ENCODE results near the gene CACNA1G. TPM values are rescaled to one million over a fixed set of nuclear protein-coding genes. Genes with fewer than 3 reads are reported as not detected.
A peak's percentile ranks its signal among the peaks of the same experiment; 100 is the strongest.

The CACNA1G gene
- total RNA-seq, 1 donor, result under 0.01 TPM

- DNase-seq (ENCODE audit: low read depth in 2 of 3, low spot score in 2 of 3), result no peak
Observed at GRCh38 chr17:50533185-50533584, 27.3 kb upstream of the CACNA1G start.

- DNase-seq (ENCODE audit: low read depth in 2 of 3, low spot score in 2 of 3), result no peak
Observed at GRCh38 chr17:50533720-50534148, 26.8 kb upstream of the CACNA1G start.

DNA sequence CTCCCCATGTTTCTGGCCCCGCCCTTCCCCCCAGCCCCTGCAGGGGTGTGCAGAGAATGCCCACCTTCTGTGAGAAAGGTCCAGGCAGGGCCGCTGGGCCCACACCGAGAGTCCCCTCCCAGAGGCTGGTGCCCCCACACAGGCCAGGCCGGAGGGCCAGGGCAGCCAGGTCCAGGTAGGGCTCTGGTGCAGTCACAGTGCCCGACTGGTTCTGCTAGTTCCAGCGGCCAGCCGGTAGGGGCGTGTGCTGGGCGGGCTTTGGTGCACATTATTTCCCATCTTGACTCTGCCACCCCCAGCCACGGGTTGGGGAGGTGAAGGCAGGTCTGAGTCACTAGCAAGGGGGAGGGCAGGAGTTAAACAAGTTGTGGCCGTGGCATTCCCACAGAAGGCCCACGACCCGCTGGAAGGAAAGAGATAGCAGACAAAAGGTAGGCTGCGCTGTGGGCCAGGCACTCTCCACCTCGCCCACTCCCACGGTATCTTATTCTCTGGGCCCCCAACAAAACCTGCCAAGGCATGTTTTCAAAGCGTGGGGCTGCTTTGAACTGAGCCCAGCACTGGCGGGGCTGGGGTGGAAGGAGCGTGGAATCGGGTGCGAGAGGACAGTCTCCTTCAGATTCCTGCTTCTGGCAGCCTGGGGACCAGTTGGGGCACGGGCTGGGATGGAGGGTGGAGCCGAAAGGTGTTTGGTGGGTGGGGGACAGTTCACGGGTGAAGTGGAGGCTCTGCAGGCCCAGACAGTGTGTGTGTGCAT is 26.1 kb upstream of the CACNA1G start:
- peak in 1 of 3 donors; percentile 28 for DNase-seq (ENCODE audit: low read depth in 2 of 3, low spot score in 2 of 3)

DNA sequence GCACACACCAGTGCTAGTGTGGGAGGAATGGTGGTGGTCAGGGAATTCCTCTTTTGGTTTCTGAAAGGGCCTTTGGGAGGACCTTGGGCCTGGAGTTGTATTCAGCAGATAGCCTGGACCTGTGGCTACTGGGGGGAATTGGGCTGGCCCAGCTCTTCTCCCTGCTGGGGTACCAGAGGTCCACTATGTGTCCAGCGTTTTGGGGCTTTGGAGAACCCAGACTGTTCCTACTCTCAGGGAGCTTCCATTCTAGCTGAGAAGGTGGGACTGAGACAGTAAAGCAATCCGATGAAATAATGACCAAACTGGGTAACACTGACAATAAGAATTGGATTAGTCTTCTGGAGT is 25.6 kb upstream of the CACNA1G start:
- DNase-seq (ENCODE audit: low read depth in 2 of 3, low spot score in 2 of 3), result no peak

DNA sequence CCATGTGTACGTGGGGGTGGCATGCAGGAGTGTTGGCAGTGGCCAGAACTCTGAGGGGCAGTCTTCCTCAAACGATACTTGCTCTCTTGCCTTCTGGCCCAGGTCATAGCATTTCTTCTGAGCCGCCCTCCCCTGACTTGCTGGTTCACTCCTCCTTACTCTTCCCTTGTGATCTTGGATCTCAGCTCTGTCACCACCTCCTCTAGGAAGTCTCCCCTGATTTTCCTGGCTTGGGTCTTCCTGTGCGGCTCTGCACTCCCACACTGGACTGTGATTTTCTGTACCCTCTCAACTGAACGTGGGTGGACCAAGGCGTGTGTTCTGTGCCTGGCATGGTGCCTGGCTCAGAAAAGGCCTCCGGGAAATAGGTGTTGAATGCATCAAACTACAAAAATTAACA is 25.1 kb upstream of the CACNA1G start:
- no peak for DNase-seq (ENCODE audit: low read depth in 2 of 3, low spot score in 2 of 3)

DNA sequence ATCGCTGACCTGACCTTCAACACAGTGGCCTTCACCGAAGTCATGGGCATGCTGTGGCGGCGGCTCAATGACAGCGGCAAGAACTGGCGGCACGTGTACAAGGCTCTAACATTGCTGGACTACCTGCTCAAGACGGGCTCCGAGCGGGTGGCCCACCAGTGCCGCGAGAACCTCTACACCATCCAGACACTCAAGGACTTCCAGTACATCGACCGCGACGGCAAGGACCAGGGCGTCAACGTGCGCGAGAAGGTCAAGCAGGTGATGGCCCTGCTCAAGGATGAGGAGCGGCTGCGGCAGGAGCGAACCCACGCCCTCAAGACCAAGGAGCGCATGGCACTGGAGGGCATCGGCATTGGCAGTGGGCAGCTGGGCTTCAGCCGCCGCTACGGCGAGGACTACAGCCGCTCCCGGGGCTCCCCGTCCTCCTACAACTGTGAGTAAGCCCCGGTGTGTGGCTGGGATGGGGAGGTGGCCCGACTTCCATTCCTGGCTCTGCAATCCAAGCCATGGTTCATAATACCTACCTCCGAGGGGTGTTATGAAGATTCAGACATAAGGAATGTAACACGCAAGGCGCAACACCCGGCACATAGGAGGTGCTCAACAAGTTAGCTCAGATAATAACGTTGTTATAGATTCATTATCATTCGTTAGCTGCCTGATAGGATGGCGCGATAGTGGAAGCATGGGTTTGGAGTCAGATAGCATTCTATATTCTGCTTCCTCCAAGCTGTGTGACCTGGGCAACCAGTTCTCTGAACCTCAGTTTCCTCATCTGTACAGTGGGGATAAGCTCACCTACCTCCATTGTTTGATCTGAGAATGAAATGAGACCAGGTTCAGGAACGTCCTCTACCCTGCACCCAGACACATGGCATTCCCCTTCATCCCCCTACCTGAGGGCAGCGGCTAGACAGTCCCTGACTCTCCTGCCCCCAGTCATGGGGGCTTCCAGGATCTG is 23.6 kb upstream of the CACNA1G start:
- no peak for DNase-seq (ENCODE audit: low read depth in 2 of 3, low spot score in 2 of 3)

DNA sequence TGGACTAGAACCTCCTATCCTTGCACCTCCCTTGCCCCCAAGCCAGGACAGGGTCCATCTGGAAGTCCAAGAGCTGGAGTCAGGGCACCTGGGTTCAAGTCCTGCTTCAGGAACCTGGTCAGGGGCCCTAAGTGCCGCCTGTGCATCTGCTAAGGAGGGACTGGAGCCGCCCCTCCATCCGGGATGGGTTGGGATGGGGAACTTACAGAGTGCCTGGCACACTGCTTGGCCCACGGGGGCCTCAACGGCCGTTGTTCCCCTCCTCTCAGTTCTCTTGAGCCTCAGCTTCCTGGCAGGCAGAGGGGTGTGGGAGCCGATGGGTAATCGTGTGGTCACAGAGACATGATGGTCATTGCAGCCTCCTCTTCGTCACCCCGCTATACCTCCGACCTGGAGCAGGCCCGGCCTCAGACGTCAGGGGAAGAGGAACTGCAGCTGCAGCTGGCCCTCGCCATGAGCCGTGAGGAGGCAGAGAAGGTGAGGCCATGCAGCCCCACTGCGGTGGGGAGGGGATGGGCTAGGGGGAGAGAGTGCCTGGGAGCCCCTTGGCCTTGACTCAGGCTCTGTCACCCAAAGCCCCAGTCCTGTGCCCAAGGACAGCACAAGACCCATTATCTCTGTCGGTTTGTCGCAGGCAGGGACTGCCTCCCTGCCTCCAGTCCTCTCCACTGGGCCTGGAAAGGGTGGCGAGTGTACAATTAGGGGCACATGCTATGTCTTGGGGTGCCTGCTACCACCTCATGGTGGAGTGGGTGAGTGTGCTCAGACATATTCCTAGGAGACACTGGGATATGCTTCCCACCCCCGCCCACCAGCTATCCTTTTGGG is 22.6 kb upstream of the CACNA1G start:
- no peak for DNase-seq (ENCODE audit: low read depth in 2 of 3, low spot score in 2 of 3)

DNA sequence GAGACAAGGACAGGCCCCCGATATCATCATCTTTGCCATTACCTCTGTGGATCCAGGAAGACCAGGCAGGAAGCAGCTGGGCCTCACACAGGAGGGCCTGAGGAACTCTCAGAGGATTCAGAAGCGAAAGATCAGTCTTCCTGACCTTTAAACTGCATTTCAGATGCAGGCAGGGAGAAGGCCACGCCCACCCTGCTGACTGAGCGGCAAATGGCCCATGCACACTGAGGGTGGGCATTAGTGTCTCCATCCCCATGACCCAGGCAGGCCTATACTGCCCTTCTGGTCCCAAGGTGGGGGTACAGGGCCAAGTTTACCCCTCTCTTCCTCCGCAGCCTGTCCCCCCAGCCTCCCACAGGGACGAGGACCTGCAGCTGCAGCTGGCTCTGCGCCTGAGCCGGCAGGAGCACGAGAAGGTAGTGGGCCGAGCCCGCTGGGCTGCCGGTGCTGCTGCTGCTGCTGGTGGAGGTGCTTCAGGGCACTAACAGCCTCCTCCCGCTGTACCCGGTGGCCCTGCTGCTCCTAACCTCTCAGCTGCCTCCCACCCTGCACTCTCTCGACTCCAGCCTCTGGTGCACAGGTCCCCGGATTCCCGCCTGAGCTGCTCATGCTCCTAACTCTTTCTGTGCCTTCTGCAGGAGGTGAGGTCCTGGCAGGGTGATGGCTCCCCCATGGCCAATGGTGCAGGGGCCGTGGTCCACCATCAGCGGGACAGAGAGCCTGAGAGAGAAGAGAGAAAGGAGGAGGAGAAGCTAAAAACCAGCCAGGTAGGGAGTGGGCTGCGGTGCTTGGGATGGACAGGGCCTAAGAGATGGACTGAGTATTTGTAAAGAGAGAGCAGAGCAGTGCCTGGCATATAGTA is 21.7 kb upstream of the CACNA1G start:
- DNase-seq (ENCODE audit: low read depth in 2 of 3, low spot score in 2 of 3), result no peak

DNA sequence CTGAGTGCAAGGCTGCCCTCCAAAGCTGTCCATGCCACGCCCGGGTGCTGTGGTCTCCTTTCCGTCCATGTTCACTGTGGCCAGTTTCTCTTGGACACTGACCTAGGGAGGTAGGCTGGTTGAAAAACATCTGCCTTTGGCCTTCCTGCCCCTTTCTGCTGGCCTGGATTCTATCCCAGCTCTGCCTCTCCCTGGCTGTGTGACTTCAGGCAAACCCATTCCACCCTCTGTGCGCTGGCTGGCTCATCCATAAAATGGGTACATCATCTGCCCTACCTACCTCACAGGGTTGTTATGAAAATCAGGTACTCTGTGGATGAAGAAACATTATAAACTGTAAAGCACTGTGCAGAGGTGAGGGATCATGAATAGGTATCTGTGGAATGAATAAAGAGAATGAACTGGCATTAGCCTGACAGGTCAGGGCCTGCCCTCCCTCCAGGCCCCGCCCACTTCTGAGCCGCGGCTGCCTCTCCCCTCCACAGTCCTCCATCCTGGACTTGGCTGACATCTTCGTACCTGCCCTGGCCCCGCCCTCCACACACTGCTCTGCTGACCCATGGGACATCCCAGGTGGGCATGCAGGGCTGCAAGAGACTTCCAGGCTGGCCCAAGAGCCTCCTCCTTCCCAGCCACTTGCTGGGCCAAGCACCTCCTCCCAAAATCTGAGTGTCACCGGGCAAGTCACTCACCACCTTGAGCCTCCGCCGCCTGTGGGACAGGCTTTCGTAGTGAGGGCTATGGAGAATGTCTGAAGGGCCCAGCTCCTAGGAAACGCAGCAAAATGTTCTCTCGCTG is 20.6 kb upstream of the CACNA1G start:
- DNase-seq (ENCODE audit: low read depth in 2 of 3, low spot score in 2 of 3), result no peak

DNA sequence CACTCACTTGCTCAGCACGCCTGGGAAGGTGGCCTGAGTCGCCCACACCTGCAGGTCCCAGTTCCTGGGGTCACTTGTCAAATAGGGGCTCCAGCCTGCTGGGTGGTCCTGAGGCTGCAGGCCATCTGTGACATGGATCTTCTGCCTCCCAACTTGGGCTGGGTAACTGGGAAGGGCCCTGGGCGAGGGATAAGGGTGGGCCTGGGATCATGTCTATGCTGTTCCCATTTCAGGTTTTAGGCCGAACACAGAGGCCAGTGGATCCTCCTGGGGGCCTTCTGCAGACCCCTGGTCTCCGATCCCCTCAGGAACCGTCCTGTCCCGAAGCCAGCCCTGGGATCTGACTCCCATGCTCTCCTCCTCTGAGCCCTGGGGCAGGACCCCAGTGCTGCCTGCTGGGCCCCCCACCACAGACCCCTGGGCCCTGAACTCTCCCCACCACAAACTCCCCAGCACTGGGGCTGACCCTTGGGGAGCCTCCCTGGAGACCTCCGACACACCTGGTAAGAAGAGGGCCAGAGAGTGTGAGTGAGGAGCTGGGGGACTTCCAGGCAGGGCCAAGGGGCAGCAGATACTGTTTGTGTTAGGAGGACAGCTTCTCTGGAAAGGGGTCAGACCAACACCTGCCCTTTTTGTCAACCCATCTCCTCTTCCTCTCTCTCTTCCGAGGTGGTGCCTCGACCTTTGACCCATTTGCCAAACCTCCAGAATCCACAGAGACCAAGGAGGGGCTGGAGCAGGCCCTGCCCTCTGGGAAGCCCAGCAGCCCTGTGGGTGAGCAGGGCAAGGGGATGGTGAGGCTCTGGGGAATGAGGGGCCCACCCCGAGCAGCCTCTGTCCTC is 19.7 kb upstream of the CACNA1G start:
- DNase-seq (ENCODE audit: low read depth in 2 of 3, low spot score in 2 of 3), result no peak

GRCh38 chr17:50541402-50541715 is 19.2 kb upstream of the CACNA1G start:
- no peak for DNase-seq (ENCODE audit: low read depth in 2 of 3, low spot score in 2 of 3)

DNA sequence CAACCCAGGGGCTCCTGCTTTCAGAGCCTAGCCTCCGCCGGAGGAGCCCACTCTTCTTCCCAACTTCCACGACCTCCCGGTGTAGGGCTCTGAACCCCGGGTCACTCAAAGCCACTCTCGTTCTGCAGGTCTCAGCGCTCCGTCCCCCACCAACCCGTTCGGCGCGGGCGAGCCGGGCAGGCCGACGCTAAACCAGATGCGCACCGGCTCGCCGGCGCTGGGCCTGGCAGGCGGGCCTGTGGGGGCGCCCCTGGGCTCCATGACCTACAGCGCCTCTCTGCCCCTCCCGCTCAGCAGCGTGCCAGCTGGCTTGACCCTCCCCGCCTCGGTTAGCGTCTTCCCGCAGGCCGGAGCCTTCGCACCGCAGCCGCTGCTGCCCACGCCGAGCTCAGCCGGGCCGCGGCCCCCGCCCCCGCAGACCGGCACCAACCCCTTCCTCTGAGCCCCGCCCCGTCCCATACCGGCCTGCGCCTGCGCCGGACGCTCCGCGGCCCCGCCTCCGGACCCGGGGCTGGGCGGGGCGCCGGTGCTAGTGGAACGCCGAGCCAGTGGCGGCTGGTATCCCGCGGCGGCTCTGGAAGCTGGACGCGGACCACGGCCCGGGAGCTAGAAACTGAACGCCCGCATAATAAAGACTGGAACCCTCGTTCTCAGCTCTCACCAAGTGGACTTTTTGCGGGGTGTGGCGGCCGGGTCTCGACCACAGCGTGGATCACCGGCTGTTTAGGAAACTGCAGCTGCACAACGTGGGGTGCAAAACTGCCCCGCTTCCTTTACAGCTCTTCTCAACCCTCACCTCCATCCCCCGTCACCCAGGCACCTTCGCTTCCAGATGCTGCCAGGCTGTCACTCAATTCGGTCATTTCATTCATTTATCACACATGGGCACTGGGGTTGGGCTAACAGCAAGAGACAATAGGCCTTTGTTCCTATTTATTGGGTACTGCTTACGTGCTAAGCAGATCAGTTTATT is 18.5 kb upstream of the CACNA1G start:
- peak; percentile 57 to 78 (median 76) for DNase-seq (ENCODE audit: low read depth in 2 of 3, low spot score in 2 of 3)

DNA sequence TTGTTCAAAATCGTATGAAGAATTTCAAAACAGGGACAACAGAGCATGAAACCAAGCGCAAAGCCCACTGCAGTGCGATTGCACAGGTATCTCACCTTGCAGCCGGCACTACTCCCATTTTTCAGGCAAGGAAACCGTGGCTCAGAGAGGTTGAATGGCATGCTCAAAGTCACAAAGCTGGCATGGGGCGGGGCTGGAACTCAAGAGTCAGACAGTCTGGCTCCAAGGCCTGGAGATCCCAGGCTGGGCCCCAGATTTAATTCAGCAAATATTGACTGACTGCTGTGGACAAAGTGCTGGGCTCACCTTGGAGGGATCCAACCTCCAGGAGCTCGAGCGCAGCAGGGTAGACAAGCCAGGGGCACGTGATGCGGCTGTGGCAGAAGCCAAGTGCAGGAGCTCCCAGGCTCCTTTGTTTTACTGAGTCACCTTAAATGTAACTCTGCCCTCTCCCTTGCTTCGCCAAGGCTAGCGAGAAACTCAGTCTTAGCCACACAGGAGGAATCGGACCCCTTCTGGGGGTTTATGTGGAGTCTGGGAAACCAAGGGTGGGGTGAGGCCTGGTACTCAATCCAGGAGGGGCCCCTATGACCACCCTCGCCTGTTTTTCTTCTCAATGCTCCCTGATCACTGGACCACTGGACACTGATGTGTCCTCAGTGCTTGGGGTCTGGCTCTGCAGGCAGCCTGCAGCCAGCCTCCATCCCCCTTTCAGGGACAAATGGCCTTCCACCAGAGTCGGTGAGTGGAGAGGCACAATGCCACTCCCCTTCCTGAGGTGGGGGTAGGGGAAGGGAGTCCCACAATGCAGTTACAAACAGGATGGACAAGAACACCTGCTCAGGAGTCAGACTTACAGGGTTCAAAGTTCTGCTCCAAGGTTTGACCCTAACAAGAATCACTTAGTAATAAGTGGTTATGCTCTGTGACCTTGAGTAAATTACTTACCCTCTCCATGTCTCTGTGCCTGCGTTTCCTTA is 17.4 kb upstream of the CACNA1G start:
- DNase-seq (ENCODE audit: low read depth in 2 of 3, low spot score in 2 of 3), result no peak

DNA sequence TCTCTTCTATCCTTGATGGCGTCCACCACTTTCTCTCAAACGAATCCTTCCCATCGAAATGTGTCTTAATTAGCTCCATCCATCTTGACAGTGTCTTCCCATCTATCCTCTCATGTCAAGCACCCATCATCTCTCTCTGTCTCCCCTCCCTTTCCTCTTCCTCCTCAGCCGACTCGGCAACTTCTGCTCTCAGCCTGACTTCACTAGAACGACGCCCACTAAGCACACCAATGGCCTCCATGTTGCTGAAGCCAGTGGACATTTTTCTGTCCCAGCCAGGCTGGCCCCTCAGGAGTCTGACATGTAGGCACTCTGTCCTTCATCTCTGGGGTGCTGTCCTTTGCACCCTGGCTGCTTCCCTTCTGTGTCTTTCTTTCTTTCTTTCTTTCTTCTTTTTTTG is 16.0 kb upstream of the CACNA1G start:
- DNase-seq (ENCODE audit: low read depth in 2 of 3, low spot score in 2 of 3), result no peak

DNA sequence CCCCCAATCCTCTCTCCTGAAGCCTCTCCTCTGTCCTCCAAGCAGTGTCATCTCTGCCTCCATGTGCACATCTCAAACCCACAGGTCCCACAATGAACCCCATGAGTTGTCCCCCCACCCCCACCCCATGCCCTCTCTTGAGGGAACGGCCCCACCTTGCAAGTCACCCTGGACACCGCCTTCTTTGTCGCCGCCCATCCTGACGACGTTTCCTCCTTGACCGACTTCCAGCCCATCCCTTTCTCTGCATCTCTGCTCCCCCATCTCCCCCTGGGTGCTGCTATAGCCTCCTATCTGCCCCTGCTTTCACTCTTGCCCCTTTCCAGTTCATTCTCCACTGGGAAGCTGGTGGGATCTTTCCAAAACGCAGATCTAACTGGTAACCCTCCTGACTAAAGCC is 15.2 kb upstream of the CACNA1G start:
- no peak for DNase-seq (ENCODE audit: low read depth in 2 of 3, low spot score in 2 of 3)

- no peak for DNase-seq (ENCODE audit: low read depth in 2 of 3, low spot score in 2 of 3)
Observed at GRCh38 chr17:50546701-50547034, 13.8 kb upstream of the CACNA1G start.
